Renal pelvis (tissue), 12 donors: ENCODE data around the gene KLK15. TPM values are rescaled to one million over a fixed set of nuclear protein-coding genes. Genes with fewer than 3 reads are reported as not detected.

ENCODE experiments used
- DNase-seq: peaks from one replicate; pipeline ENCODE4 v3.0.0-alpha.2; 2013
- long read RNA-seq, 16 experiments: transcript quantifications; one replicate each; lab custom pipeline, GENCODE V29; 2026
- polyA plus RNA-seq, 3 donors: library from polyadenylated mRNA; unstranded; fragments of 120-200 nt; gene quantifications; one replicate each; pipeline ENCODE4 v1.2.1, GENCODE V29; 2013; ENCODE audit not compliant: insufficient read length in 3 of 3

The KLK15 gene
- not detected for polyA plus RNA-seq
- long read RNA-seq, donor 1: 0 reads
- long read RNA-seq, donor 2: 0 reads
- long read RNA-seq, donor 3: 0 reads
- long read RNA-seq, donor 4: 0 reads
- long read RNA-seq, donor 5: 0 reads
- long read RNA-seq, donor 6: 0 reads
- long read RNA-seq, donor 7: 0 reads
- long read RNA-seq, donor 8: 0 reads
- long read RNA-seq, donor 9: 0 reads
- long read RNA-seq, donor 10: 0 reads
- long read RNA-seq, donor 11: 0 reads
- long read RNA-seq, donor 12: 0 reads
- long read RNA-seq, donor 13: 0 reads
- long read RNA-seq, donor 14: 0 reads
- long read RNA-seq, donor 15: 0 reads
- long read RNA-seq, donor 16: 0 reads

GRCh38 chr19:50833117-50833801 is at the start of gene KLK15:
Gene KLK15, minus strand, starts transcription at chr19:50833574. Its CDS starts 2,082 bp downstream, at chr19:50831492.
- DNase-seq: no peak

DNA sequence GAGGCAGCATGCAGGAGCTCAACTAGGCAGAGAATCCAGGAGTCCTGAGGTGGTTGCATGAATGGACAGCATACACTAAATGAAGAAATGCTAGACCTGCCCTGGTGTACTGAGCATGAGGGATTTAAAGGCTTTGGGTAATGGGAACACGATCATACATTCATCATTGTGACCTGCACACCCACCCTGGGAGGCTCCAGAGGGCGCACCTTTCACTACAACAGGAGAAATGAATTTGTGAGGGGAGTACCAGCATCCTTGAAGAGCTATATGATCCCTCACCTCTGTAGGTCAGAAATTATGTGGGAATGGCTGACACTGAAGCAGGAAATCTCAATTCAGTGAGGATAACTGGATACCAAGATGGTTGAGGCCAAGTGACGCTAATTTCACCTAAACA is 48.8 kb upstream of the KLK15 start:
- DNase-seq: no peak

DNA sequence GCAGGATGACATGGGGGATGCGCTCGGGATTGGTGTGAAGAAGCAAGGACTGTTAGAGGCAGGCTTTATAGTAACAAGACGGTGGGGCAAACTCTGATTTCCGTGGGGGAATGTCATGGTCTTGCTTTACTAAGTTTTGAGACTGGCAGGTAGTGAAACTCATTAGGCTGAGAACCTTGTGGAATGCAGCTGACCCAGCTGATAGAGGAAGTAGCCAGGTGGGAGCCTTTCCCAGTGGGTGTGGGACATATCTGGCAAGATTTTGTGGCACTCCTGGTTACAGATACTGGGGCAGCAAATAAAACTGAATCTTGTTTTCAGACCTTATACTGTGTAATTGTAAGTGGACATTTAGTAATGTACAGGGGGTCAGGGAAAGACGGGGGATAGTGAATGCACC is 46.9 kb upstream of the KLK15 start:
- DNase-seq: no peak

- DNase-seq: no peak
Measured at GRCh38 chr19:50878851-50879250, 45.5 kb upstream of the KLK15 start.

DNA sequence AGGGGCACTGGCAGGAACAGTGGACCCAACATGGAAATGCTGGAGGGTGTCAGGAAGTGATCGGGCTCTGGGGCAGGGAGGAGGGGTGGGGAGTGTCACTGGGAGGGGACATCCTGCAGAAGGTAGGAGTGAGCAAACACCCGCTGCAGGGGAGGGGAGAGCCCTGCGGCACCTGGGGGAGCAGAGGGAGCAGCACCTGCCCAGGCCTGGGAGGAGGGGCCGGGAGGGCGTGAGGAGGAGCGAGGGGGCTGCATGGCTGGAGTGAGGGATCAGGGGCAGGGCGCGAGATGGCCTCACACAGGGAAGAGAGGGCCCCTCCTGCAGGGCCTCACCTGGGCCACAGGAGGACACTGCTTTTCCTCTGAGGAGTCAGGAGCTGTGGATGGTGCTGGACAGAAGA is 44.0 kb upstream of the KLK15 start:
- DNase-seq: no peak

GRCh38 chr19:50876456-50876855 is 43.1 kb upstream of the KLK15 start:
- no peak for DNase-seq

DNA sequence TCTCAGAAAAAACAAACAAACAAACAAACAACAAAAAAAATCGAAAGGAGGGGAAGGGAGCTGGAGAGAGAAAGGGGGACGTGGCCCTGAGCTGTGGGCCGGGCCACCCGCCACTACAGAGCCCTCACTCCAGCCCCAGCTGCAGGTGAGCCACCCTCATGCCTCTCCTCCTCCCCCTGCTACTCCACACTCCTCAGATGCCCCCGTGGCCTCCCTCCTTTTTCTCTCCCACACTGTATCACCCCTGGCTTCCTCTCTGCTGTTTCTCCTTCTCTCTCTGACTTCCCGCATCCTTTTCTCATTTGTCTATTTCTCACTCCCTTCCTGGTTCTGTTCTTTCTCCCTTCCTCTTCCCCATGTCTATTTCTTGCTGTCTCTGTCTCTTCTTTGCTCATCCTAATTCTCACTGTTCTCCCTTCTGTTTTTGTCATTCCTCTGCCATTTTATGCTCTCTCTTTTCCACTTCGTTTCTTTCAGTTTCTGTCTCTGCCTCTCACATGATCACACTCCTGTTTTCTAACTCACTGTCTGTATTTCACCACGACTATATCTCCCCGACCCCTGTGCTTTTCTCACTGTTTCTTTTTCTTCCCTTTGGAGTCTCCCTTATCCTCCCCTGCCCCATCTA is 42.5 kb upstream of the KLK15 start:
- no peak for DNase-seq

- no peak for DNase-seq
Measured at GRCh38 chr19:50874211-50874610, 40.8 kb upstream of the KLK15 start.

DNA sequence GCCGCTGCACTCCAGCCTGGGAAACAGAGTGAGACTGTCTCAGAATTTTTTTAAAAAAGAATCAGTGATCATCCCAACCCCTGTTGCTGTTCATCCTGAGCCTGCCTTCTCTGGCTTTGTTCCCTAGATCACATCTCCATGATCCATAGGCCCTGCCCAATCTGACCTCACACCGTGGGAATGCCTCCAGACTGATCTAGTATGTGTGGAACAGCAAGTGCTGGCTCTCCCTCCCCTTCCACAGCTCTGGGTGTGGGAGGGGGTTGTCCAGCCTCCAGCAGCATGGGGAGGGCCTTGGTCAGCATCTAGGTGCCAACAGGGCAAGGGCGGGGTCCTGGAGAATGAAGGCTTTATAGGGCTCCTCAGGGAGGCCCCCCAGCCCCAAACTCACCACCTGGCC is 39.7 kb upstream of the KLK15 start, which contains the start of gene KLK2:
TSS of gene KLK2 (plus strand) at position 384 of the 400 bp plus-strand sequence. CDS start 35 bp downstream, outside the sequence.
- no peak for DNase-seq

GRCh38 chr19:50870417-50871089 is 37.2 kb upstream of the KLK15 start:
- DNase-seq: no peak

- no peak for DNase-seq
Measured at GRCh38 chr19:50869479-50869878, 36.1 kb upstream of the KLK15 start.

- DNase-seq: peak; percentile 17
Measured at GRCh38 chr19:50861496-50862286, 28.3 kb upstream of the KLK15 start.

- DNase-seq: no peak
Measured at GRCh38 chr19:50861010-50861409, 27.6 kb upstream of the KLK15 start.

- no peak for DNase-seq
Measured at GRCh38 chr19:50859849-50860248, 26.5 kb upstream of the KLK15 start.

DNA sequence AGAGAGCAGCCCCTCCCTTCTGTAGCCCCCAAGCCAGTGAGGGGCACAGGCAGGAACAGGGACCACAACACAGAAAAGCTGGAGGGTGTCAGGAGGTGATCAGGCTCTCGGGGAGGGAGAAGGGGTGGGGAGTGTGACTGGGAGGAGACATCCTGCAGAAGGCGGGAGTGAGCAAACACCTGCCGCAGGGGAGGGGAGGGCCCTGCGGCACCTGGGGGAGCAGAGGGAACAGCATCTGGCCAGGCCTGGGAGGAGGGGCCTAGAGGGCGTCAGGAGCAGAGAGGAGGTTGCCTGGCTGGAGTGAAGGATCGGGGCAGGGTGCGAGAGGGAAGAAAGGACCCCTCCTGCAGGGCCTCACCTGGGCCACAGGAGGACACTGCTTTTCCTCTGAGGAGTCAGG is 25.5 kb upstream of the KLK15 start:
- no peak for DNase-seq

- DNase-seq: no peak
Measured at GRCh38 chr19:50857366-50857765, 24.0 kb upstream of the KLK15 start.

GRCh38 chr19:50854636-50855410 is 21.4 kb upstream of the KLK15 start, which contains the start of gene KLK3:
Gene KLK3, plus strand, starts transcription at chr19:50854915. Its CDS starts 41 bp downstream, at chr19:50854956.
- no peak for DNase-seq

GRCh38 chr19:50851620-50852019 is 18.2 kb upstream of the KLK15 start:
- DNase-seq: no peak

GRCh38 chr19:50850738-50851137 is 17.4 kb upstream of the KLK15 start:
- DNase-seq: no peak

GRCh38 chr19:50844296-50844935 is 11.0 kb upstream of the KLK15 start:
- no peak for DNase-seq
